ENCODE data around the gene BNIP3.

GRCh38 chr10:131997366-131998049 is 15.8 kb upstream of the BNIP3 start:
- TF ChIP-seq GATA2 (IDR thresholded peaks at IDR 0.05; ENCODE audit: low read depth, low read length) (no peak), GATA3 (IDR thresholded peaks at IDR 0.05; ENCODE audit: low read depth, low read length) (no peak)

Data from SH-SY5Y (cell line).